DND-41 (cell line): Measurements from ENCODE around the gene CKB.

Source experiments
- CTCF ChIP-seq: IDR thresholded peaks from 2 replicates; pipeline ENCODE4 v1.5.1; 2012; ENCODE audit warnings: borderline replicate concordance, low read length, moderate library complexity, mild to moderate bottlenecking; ENCODE audit not compliant: poor library complexity, severe bottlenecking; ENCODE audit errors: extremely low read depth
- EZH2 ChIP-seq: IDR thresholded peaks from 3 replicates; pipeline ENCODE4 v1.6.1; 2012; ENCODE audit warnings: borderline replicate concordance, low read depth, mild to moderate bottlenecking, moderate library complexity, low read length, inconsistent platforms; ENCODE audit not compliant: severe bottlenecking

GRCh38 chr14:103544388-103545218 lies 22.0 kb upstream of the CKB start:
- TF ChIP-seq CTCF (no peak), EZH2 (no peak)
